ENCODE measurements around the gene CCDC152.
A peak's percentile ranks its signal among the peaks of the same experiment; 100 is the strongest.
"Not testable (repeated sequence)": the region's sequence is repeated elsewhere in the genome, so short reads cannot be mapped to it uniquely, and the experiment has no call there.

The CCDC152 gene

DNA sequence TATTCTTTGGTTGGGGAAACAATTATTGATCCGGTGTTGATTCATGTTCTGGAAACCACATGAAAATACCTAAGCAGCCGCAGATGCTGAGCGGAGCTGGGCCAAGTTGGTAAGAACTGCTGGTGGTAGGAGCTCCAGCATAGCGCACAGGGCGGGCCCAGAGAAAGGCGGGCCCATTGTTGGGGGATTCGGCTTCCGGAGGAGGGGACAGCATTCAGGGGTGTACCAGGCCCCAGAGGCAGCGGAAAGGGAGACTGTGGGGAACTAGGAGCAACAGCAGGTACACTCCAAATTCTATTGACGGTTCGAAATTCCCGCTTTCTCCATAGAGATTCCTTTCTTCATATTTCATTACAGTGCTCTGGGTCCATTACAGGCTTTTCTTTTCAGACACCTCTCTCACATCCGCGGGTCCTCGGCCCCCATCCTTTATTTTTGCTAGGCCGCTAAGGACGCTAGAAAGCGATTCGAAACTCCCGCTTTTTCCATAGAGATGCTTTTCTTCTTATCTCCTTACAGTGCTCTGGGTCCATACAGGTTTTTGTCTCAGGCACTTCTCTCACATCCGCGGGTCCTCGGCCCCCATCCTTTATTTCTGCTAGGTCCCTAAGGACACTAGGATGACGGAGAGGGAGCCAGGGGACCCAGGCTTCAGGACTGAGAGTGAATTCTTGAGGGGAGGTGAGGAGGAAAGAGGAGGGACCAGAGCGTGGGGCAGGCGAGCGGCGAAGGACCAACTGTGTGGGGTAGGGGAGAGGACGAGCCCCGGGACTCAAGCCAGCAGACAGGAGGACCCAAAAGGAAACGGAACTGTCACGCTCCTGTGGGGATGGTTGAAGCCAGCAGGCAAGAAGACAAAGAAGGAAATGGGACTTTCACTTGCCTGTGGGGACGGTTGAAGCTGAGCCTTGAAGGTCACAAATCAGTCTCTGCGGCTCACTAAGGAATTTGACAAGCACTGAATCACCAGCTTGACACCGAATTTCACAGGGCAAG is at the start of gene CCDC152:
Gene CCDC152 (plus strand): TSS at position 213 of the 996 bp plus-strand sequence. CDS start 2,304 bp downstream, outside the sequence.
- peak; percentile 7 for DNase-seq (ENCODE audit: low read depth)

DNA sequence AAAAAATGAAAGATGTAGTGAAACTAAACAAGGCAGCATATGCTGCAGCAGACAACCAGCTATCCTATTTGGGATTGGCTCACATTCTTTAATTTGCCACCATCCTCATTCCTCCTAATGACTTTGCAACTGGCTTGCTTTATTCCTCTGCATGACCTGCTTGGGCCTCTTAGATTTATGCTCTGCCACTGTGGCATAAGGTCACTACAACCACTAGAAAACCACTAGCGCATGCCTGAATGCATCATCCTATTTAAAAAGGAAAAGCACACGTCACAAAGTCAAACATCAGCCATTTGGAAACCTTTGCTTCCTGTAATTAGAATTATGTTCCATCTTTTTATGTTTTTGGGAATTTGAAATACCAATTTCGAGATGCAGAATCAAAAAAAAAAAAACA is 40.8 kb upstream of the CCDC152 start:
- no peak for DNase-seq (ENCODE audit: low read depth)

DNA sequence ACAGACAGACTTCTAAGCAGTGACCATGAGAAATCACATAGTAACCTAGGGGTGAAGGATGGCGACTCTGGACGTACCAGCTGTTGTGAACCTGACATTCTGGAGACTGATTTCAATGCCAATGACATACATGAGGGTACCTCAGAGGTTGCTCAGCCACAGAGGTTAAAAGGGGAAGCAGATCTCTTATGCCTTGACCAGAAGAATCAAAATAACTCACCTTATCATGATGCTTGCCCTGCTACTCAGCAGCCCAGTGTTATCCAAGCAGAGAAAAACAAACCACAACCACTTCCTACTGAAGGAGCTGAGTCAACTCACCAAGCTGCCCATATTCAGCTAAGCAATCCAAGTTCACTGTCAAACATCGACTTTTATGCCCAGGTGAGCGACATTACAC is 38.0 kb upstream of the CCDC152 start:
- no peak for DNase-seq (ENCODE audit: low read depth)

- DNase-seq (ENCODE audit: low read depth) = no peak
Measured at GRCh38 chr5:42719034-42719433, 37.6 kb upstream of the CCDC152 start.

GRCh38 chr5:42720251-42720650 is 36.4 kb upstream of the CCDC152 start:
- DNase-seq (ENCODE audit: low read depth) = no peak

DNA sequence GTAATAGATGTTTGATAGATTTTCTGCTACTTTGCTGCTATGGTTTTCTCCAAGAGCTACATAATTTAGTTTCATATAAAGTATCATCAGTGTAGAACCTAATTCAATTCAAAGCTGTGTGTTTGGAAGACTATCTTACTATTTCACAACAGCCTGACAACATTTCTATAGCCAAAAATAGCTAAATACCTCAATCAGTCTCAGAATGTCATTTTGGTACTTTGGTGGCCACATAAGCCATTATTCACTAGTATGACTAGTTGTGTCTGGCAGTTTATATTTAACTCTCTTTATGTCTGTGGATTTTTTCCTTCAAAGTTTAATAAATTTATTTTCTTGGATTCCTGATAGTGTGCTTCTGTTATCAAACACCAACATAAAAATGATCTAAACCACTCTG is 35.1 kb upstream of the CCDC152 start:
- DNase-seq (ENCODE audit: low read depth) = no peak

DNA sequence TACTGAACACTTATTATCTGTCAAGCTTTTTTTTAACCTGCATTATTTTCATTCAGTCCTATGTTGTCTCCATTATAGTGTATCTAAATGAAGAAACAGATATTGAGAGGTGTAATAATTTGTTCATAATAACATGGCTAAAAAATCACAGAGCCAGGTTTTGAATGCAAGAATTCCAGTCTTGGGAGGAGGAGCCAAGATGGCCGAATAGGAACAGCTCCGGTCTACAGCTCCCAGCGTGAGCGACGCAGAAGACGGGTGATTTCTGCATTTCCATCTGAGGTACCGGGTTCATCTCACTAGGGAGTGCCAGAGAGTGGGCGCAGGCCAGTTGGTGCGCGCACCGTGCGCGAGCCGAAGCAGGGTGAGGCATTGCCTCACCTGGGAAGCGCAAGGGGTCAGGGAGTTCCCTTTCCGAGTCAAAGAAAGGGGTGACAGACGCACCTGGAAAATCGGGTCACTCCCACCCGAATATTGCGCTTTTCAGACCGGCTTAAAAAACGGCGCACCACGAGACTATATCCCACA is 22.0 kb upstream of the CCDC152 start:
- DNase-seq (ENCODE audit: low read depth) = not testable (repeated sequence)

GRCh38 chr5:42740920-42741319 is 15.7 kb upstream of the CCDC152 start:
- no peak for DNase-seq (ENCODE audit: low read depth)

DNA sequence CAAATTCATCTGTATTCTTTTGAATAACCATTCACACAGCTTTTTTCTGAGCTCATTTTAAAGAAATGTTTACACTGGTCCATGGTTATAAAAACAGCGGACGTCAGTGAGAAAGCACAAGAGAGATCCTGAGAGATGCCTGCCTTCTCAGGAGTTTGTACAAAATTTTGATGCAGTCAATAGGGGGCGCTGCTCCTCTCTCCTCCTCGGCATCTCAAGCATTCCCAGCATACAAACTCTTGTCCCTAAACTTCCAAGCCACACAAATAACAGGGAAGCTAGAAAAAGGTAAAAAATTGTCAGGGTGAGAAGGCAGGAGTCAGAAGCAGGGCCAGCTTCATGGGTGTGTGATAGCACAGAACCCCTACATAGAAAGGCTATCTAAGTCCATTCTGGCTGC is 11.2 kb upstream of the CCDC152 start:
- no peak for DNase-seq (ENCODE audit: low read depth)

GRCh38 chr5:42745856-42746255 is 10.8 kb upstream of the CCDC152 start:
- DNase-seq (ENCODE audit: low read depth) = no peak

- DNase-seq (ENCODE audit: low read depth) = no peak
Measured at GRCh38 chr5:42749020-42749419, 7.6 kb upstream of the CCDC152 start.

GRCh38 chr5:42750507-42750906 is 6.1 kb upstream of the CCDC152 start:
- no peak for DNase-seq (ENCODE audit: low read depth)

DNA sequence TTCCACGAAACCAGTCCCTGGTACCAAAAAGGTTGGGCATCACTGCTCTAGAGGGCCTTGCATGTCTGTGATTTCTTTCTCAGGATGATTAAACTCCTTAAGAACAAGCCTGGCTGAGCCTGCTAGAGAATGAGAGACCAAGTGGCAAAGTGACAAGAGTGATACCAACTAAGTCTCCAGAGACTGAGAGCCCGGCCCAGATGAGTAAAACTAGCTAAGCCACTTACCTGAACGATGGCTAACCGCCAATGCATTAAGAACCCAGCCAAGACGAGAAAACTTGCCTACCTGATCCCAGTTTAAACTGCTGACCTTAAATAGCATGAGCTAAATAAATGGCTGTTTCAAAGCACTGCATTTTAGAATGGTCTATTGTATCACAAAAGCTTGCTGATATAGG is 5.6 kb upstream of the CCDC152 start:
- no peak for DNase-seq (ENCODE audit: low read depth)

- DNase-seq (ENCODE audit: low read depth) = no peak
Measured at GRCh38 chr5:42753099-42753498, 3.5 kb upstream of the CCDC152 start.

DNA sequence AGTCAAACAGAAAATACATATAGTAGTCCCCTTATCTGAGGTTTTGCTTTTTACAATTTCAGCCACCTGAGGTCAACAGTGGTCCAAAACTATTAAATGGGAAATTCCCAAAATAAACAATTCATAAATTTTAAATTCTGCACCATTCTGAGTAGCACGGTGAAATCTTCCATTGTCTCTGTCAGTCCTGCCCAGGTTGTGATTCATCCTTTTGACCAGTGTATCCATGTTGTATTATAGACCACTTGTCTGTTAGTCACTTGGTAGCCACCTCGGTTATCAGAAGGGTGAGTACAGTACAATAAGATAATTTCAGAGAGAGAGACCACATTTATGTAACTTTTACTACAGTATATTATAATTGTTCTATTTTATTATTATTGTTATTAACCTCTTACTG is 2.8 kb downstream of the CCDC152 start:
- no peak for DNase-seq (ENCODE audit: low read depth)

DNA sequence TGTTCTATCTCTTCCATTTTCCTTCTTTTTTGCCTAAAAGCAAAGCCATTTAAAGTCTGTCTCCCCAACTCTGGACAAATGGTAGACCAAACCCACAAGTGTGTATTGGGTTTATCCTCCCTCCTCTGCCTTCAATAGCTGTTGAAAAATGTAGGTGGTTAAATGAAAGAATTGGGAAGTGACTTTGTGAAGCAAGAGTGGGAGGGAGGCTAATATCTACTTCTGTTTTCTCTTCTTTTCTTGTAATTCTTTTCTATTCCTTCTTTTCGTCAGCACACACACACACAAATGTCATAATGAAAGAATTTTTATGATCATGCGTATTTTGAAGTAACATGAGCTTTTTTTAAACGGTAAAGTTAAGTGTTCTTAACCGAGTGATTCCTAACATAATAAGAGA is 3.8 kb downstream of the CCDC152 start:
- DNase-seq (ENCODE audit: low read depth) = no peak

DNA sequence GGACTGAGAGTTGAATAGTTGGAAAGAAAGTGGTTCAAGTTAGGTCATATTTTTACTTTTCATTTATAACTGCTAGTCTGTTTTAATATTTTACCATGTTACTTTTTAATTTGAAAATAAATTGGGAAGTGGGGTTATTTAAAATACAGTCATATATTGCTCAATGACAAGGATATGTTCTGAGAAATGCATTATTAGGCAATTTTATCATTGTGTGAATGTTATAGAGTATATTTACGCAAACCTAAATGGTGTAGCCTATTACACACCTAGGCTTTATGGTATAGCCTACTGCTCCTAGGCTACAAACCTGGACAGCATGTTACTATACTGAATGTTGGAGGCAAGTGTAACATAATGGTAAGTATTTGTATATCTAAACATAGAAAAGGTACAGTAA is 5.2 kb downstream of the CCDC152 start:
- DNase-seq (ENCODE audit: low read depth) = no peak

DNA sequence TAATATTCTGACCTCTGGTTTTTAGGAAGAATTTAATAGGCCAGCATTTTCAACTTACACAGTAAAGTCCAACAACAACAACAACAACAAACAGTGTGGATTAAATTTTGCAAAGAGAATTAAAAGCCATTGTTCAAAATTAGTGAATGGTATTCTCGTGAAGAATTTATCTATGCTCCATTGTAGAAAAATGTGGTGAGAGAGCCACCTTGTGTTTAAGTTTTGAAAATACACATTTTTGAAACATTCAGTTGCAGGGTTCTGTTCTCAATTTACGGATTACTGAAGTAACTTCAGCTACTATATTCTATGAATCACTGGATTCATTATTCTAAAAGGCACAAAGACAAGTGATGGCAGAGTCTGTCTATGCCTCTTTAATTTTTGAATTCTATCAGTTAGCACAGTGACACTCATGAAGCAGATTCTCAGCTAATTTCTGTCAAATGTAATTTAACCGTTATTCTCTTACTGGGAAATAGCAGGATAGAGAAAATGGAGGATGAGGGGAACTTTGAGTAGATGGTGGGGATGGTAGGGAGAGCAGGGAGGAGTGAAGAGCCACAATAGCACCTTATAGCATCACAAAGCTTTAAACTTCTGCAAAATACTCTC is 11.0 kb downstream of the CCDC152 start:
- no peak for DNase-seq (ENCODE audit: low read depth)

DNA sequence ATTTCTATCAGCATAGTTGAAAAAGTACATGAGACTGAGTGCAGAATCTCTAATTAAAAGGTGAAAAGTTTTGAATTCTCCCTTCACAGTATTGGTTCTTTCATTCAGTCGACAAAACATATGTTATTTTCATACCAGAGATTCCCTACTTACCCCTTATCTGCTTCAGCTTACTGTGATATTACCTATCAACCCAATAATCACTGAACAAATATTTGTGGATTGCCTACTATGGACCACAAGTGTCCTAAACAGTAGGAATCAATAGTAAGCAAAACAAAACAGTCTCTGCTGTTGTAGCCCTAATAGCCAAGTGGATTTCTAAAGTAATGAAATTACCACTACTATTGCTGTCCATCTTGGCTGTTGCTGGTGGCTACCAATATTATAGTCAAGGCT is 11.5 kb downstream of the CCDC152 start:
- DNase-seq (ENCODE audit: low read depth) = no peak

- DNase-seq (ENCODE audit: low read depth) = no peak
Measured at GRCh38 chr5:42770003-42770402, 13.4 kb downstream of the CCDC152 start.

GRCh38 chr5:42772265-42772993 is 15.8 kb downstream of the CCDC152 start:
- DNase-seq (ENCODE audit: low read depth) = no peak

GRCh38 chr5:42779083-42779482 is 22.5 kb downstream of the CCDC152 start:
- no peak for DNase-seq (ENCODE audit: low read depth)

All from stimulated activated CD8-positive, alpha-beta memory T cell treated with anti-CD3 and anti-CD28 coated beads, Interleukin-15, amount 100 ng/mL, for 1 hour (primary cell).